Central memory CD8-positive, alpha-beta T cell (primary cell): ENCODE measurements around the gene C2orf49.
"Not testable (repeated sequence)": the region's sequence is repeated elsewhere in the genome, so short reads cannot be mapped to it uniquely, and the experiment has no call there.

Source experiments
- ATAC-seq: fragments of 150-1000 bp; cut with Tn5 transposase; replicated peaks from 2 replicates; pipeline ENCODE4 v1.10.0; 2022; ENCODE audit warnings: mild to moderate bottlenecking, moderate FRiP score, moderate number of reproducible peaks; ENCODE audit not compliant: poor library complexity, severe bottlenecking; ENCODE audit errors: extremely low read depth
- DNase-seq, 2 donors: peaks; one replicate each; pipeline ENCODE4 v3.0.0; 2021; ENCODE audit warnings: low spot score in 2 of 2
- H3K27ac Mint-ChIP-seq: one replicate; pipeline ENCODE4 v1.8.0; 2022; ENCODE audit warnings: low read depth, mild to moderate bottlenecking, moderate library complexity, mixed read lengths
- H3K27me3 Mint-ChIP-seq: one replicate; pipeline ENCODE4 v1.8.0; 2022; ENCODE audit warnings: mixed read lengths
- H3K36me3 Mint-ChIP-seq: one replicate; pipeline ENCODE4 v1.8.0; 2022; ENCODE audit warnings: mild to moderate bottlenecking, moderate library complexity, mixed read lengths; ENCODE audit not compliant: insufficient read depth
- H3K4me1 Mint-ChIP-seq: one replicate; pipeline ENCODE4 v1.8.0; 2022; ENCODE audit warnings: mixed read lengths
- H3K4me3 Mint-ChIP-seq: one replicate; pipeline ENCODE4 v1.8.0; 2022; ENCODE audit warnings: mild to moderate bottlenecking, moderate library complexity, mixed read lengths
- H3K9me3 Mint-ChIP-seq: one replicate; pipeline ENCODE4 v1.8.0; 2022; ENCODE audit warnings: mixed read lengths

The C2orf49 gene

DNA sequence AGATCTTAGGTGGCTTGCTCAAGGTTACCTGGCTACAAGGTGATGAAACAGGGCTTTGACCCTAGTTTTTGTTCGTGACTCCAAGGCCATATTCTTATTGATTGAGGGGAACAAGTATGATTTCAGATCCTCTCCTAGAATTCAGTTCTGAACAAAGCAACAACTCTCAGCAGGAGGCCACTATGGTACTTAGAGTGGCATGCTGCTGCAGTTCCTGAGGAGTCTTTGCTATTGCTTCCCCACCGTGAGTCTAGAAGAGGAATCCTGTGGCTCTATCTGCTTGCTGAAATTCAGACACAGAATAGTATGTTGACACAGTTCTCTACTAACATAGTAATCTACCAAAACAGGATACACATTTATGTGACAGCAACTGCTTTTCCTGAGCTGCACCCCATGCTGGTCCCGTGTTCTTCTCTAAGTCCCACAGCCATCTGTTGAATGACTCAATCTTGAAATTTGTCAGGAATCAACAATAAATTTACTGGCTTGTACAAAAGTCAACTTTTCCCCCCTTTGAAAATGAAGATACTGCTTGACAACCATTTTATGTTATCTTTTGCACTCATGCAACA, 11.9 kb upstream of the C2orf49 start:
- H3K36me3 Mint-ChIP-seq: peaks cover 14% of the 10 kb centered on the region
- no peaks in the 10 kb centered on the region for H3K9me3 Mint-ChIP-seq
- H3K4me1 Mint-ChIP-seq: peaks cover 49% of the 10 kb centered on the region
- no peak overlapping the region for H3K4me3 Mint-ChIP-seq
- H3K27ac Mint-ChIP-seq: no peak overlapping the region
- ATAC-seq (no peak), DNase-seq (no peak)
- no peaks in the 10 kb centered on the region for H3K27me3 Mint-ChIP-seq

- peak overlapping the region; percentile 73 for H3K27ac Mint-ChIP-seq
- H3K36me3 Mint-ChIP-seq: peaks cover 17% of the 10 kb centered on the region
- ATAC-seq: not testable (repeated sequence)
These were observed 10.1 kb upstream of the C2orf49 start for GRCh38 chr2:105327271-105327670.

DNA sequence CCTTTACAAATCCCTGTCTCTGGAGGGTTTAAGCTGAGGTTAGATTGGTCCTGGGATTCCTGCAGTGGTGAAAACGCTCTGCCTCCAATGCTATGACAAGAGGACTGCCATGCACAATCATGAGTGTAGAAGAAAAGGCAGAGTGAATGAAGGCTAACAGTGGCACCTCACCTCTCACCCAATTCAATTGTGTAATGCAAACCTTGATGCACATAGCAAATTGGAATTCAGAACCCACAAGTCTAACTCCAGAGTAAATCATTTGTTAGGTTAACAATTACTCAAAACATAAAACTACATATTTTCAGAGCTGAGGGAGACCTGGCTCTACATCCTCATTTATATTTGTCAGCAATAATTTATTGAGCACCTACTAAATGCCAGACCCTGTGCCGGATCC, 9.7 kb upstream of the C2orf49 start:
- DNase-seq (no peak), ATAC-seq (no peak)
- H3K27ac Mint-ChIP-seq: peak overlapping the region; percentile 73
- H3K4me3 Mint-ChIP-seq: peak overlapping the region; percentile 79
- H3K4me1 Mint-ChIP-seq: peaks cover 45% of the 10 kb centered on the region
- H3K27me3 Mint-ChIP-seq: no peaks in the 10 kb centered on the region
- H3K36me3 Mint-ChIP-seq: peaks cover 16% of the 10 kb centered on the region
- no peaks in the 10 kb centered on the region for H3K9me3 Mint-ChIP-seq

More at GRCh38 chr2:105327271-105327670, 10.1 kb upstream of the C2orf49 start:
- DNase-seq, H3K27me3 Mint-ChIP-seq, H3K9me3 Mint-ChIP-seq, H3K4me3 Mint-ChIP-seq: not testable (repeated sequence)
- peaks cover 49% of the 10 kb centered on the region for H3K4me1 Mint-ChIP-seq

DNA sequence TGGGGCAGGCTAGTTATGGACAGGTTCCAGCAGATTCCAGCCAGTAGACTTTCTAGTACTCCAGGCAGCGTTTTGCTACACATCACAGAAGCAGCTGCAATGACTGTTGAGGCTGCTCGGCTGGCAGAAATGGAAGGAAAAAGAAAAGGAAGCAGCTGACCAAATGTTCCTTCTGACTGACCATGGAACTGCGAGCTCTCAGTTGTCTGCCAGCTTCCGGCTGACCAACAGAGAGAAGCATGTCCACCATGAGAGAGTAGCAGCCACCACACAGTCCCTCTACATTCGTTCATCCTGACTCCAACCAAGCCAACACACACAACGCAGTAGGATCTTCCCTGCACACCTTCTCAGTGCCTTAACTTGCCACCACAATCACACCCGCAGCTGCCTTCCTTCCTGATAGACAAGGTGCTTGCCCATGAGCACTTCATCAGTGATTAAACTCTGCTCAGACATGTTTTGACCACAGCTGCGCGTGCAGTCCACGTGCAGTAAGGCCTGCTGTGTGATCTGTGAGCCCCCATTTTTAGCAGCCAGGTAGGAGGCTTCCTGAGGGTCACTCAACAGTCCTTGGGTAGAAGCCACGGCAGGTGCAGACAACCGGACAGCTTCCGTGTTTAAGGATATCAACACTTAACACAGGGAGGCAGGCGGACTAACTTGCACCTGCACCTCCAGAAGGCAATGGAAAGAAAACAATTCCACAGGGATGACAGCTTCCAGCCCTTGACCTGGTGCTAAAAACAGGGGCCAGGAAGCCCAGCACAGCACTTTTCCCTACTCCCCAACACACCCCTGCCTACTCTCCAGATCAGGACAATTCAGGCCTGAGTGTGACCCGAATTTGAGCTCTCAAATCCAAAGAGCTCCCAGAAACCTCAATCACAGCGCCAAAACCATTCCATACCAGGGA, 8.8 kb upstream of the C2orf49 start:
- Mint-ChIP-seq H3K4me3 (peak overlapping the region; percentile 79), H3K36me3 (peaks cover 14% of the 10 kb centered on the region), H3K4me1 (peaks cover 39% of the 10 kb centered on the region), H3K9me3 (no peaks in the 10 kb centered on the region), H3K27ac (peak overlapping the region; percentile 73), H3K27me3 (no peaks in the 10 kb centered on the region)
- peak in 1 of 2 donors; percentile 15 for DNase-seq
- ATAC-seq: peak; percentile 45

- ATAC-seq: peak; percentile 22
- H3K27me3 Mint-ChIP-seq: no peaks in the 10 kb centered on the region
- DNase-seq: no peak
- H3K36me3 Mint-ChIP-seq: peaks cover 14% of the 10 kb centered on the region
- H3K27ac Mint-ChIP-seq: peak overlapping the region; percentile 73
- no peaks in the 10 kb centered on the region for H3K9me3 Mint-ChIP-seq
- peaks cover 34% of the 10 kb centered on the region for H3K4me1 Mint-ChIP-seq
- H3K4me3 Mint-ChIP-seq: peak overlapping the region; percentile 79
These were observed 8.2 kb upstream of the C2orf49 start for GRCh38 chr2:105329197-105329554.

GRCh38 chr2:105329561-105330495, 7.5 kb upstream of the C2orf49 start, which contains the start of gene TGFBRAP1:
TSS of gene TGFBRAP1 (minus strand) at chr2:105329735. CDS start at chr2:105308301, 21,434 bp downstream.
- ATAC-seq (peak; percentile 83), DNase-seq (peak in 1 of 2 donors; percentile 40)
- peaks cover 28% of the 10 kb centered on the region for H3K4me1 Mint-ChIP-seq
- H3K27me3 Mint-ChIP-seq: no peaks in the 10 kb centered on the region
- H3K9me3 Mint-ChIP-seq: no peaks in the 10 kb centered on the region
- H3K4me3 Mint-ChIP-seq: peak within 1 kb of the TSS; percentile 79
- peak within 1 kb of the TSS; percentile 73 for H3K27ac Mint-ChIP-seq
- H3K36me3 Mint-ChIP-seq: peaks cover 14% of the 10 kb centered on the region

DNA sequence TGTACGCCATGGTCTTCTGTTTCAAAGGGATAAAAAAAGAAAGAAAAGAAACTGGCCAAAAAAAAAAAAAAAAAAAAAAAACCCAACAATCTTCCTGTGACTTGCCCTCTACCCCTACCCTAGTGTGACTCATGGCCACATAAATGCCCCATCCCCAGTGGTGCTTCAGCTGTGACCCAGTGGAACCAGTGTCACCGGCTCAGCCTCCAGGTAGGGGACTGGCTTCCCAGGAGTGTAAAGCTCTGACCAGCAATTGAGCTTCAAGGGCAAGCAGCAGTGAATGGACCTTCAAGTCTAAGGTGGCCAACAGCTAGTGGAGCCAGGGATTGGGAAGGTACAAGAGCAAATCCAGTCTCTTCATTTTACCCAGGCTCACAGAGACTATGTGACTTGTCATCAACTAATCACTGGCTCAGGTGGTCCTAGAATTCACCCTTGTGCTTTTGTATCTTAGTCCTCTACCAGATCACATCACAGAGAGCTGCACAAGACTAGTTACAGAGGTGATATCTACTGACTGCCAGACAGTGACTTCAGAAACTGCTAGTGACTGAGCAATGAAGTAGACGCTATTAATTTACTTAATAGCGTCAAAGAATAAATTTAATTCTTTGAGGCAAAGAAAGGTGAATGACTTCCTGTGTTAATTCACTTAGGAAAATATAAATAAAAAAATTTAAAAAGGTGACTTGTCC, 6.5 kb upstream of the C2orf49 start:
- Mint-ChIP-seq H3K27me3 (no peaks in the 10 kb centered on the region), H3K36me3 (peaks cover 13% of the 10 kb centered on the region), H3K9me3 (no peaks in the 10 kb centered on the region), H3K4me3 (peak overlapping the region; percentile 78), H3K4me1 (peaks cover 20% of the 10 kb centered on the region), H3K27ac (peak overlapping the region; percentile 73)
- DNase-seq: no peak
- ATAC-seq: no peak

GRCh38 chr2:105334211-105334610, 3.1 kb upstream of the C2orf49 start:
- Mint-ChIP-seq H3K27ac (no peak overlapping the region), H3K36me3 (peaks cover 27% of the 10 kb centered on the region), H3K4me3 (no peak overlapping the region), H3K4me1 (peaks cover 24% of the 10 kb centered on the region), H3K9me3 (no peaks in the 10 kb centered on the region), H3K27me3 (no peaks in the 10 kb centered on the region)
- DNase-seq (no peak), ATAC-seq (no peak)

GRCh38 chr2:105335469-105335868, 1.9 kb upstream of the C2orf49 start:
- H3K4me3 Mint-ChIP-seq: no peak overlapping the region
- no peak for DNase-seq
- H3K27me3 Mint-ChIP-seq: no peaks in the 10 kb centered on the region
- no peaks in the 10 kb centered on the region for H3K9me3 Mint-ChIP-seq
- no peak overlapping the region for H3K27ac Mint-ChIP-seq
- ATAC-seq: no peak
- H3K36me3 Mint-ChIP-seq: peaks cover 26% of the 10 kb centered on the region
- H3K4me1 Mint-ChIP-seq: peaks cover 31% of the 10 kb centered on the region

GRCh38 chr2:105336786-105337121, 586 bp upstream of the C2orf49 start:
- H3K4me1 Mint-ChIP-seq: peaks cover 31% of the 10 kb centered on the region
- H3K4me3 Mint-ChIP-seq: peak overlapping the region; percentile 97
- no peak for DNase-seq
- no peaks in the 10 kb centered on the region for H3K9me3 Mint-ChIP-seq
- peak overlapping the region; percentile 100 for H3K27ac Mint-ChIP-seq
- no peaks in the 10 kb centered on the region for H3K27me3 Mint-ChIP-seq
- no peak for ATAC-seq
- H3K36me3 Mint-ChIP-seq: peaks cover 30% of the 10 kb centered on the region

GRCh38 chr2:105338020-105338385, 663 bp downstream of the C2orf49 start:
- Mint-ChIP-seq H3K27ac (peak overlapping the region; percentile 100), H3K4me3 (peak overlapping the region; percentile 97), H3K4me1 (peaks cover 31% of the 10 kb centered on the region), H3K27me3 (no peaks in the 10 kb centered on the region), H3K9me3 (no peaks in the 10 kb centered on the region), H3K36me3 (peaks cover 36% of the 10 kb centered on the region)
- peak; percentile 19 for ATAC-seq
- no peak for DNase-seq

DNA sequence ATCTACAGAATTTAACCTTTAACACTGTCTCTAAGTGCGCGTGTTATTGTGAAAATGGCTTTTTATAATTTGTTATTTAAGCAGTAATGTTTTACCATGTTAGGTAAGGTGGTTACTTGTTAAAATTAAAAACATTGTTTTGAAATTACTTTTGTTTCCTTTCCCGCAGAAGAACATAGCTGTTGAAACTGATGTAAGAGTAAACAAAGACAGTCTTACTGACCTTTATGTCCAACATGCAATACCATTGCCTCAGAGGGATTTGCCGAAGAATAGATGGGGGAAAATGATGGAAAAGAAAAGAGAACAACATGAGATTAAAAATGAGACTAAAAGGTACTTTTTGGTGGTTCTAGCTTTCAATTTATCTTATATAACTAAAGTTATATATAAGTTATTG, 2.1 kb downstream of the C2orf49 start:
- peaks cover 45% of the 10 kb centered on the region for H3K36me3 Mint-ChIP-seq
- H3K4me3 Mint-ChIP-seq: no peak overlapping the region
- no peaks in the 10 kb centered on the region for H3K27me3 Mint-ChIP-seq
- H3K27ac Mint-ChIP-seq: no peak overlapping the region
- DNase-seq (no peak), ATAC-seq (no peak)
- peaks cover 31% of the 10 kb centered on the region for H3K4me1 Mint-ChIP-seq
- H3K9me3 Mint-ChIP-seq: no peaks in the 10 kb centered on the region
